GM19239 (cell line): ENCODE results near the gene COPS6.

Source experiments
- DNase-seq: peaks from one replicate; pipeline ENCODE4 v3.0.0; 2011; ENCODE audit warnings: low spot score; ENCODE audit not compliant: insufficient read length
- FAIRE-seq: peaks from 2 replicates; lab custom pipeline; 2011; peaks lifted over from hg19 to GRCh38; lab: Jason Lieb, UNC

Gene COPS6

DNA sequence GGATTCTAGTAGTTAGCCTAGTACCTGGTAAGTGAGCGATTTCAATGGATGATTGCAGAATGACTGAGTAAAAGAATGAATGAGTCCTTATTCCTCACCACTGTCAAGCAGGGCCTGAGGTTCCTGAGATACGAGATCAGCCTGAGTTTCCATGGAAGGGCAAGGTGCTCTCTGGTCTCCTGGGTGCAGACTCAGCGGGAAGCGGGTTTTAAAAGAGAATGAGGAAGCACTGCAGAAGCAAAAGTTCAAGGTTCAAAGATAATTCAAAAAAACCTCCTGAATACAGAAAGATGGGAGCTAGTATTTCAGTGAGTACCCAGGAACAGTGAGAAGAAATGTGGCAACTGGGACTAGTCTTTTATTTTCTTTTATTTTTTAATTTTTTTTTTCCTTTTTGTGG is 11.6 kb upstream of the COPS6 start:
- no peak for FAIRE-seq
- no peak for DNase-seq

DNA sequence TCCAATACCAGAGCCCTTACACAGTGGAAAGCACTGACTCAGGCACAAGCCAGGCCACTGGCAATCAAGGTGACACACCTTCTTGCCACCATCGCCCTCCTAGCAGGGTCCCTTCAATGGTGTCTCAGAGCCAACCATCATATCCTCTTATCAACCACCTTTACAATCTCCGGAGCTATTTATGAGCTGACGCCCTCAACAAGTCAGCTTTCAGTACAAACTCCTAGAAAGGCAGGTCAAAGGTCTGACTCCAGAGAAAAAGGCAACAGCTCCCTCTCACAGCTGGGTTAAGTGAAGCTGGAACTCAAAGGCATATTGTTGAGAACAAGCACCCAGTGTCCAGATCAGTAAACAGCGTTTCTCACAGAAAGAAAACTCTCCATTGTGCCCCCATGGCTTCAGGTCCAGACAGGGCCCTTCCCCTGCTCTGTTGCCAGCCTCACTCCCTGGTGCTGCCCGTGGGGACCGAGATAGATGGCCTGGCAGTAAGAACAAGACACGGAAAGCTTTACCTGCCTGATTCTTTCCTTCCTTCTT is 9.7 kb upstream of the COPS6 start:
- DNase-seq (no peak), FAIRE-seq (no peak)

DNA sequence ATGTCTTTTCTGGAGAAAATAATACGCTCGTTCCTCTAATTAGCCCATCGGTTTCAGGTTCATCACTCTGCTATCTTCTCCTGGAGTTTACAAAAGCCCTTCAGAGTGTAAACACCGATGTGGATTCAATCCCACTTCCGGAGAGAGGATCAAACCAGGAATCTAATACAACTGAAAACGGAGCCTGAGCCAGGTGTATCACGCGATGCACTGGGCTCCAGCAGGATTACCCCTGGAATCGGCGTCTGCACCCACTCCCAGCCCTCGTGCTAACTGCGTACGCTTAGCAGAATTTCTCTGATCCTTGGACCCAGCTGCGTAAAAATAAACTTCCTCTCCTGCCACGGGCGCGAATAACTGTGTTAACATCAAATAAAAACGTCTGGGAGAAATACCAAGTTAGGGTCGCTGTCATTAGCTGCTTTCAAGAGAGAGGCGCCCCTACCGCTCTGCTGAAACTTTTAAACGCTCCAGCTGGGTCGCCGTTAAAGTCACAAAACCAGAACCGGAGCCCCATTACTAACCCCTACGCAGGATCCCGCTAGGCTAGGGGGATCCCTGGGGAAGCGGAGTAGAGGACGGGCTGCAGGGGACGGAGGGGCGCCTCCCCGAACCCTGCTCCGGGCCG is 7.7 kb upstream of the COPS6 start:
- no peak for DNase-seq
- no peak for FAIRE-seq

DNA sequence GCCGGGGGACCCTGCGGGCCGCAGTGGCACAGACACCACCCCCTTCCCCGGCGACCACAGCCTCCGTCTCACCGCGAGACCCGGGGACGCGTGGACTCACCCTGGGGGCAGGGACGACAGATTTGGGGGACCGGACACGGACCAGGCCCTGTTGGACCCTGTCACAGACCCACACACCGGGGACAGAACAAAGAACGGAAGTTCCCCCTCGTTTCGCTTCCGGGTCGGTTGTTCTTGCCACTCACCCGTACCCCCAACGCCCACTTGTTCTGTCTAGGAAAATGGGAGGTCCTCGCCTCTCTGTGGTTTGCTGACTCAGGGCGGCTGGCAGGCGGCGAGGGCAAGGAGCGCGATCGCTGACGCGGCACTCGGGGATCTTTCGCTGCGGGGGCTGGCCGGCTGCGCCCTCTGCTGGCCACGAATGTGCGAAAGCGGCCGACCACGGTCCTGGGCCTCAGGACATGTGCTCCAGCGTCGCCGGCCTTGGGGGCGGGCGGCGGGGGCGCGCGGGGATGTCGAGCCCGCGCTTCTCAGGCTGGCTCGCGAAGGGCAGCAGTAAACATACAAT is 7.2 kb upstream of the COPS6 start, which contains the start of gene ZNF3:
Gene ZNF3, minus strand, starts transcription at position 189 of the 568 bp plus-strand sequence. CDS start 4,366 bp downstream, outside the sequence.
- peak; percentile 87 for DNase-seq
- peak; percentile 98 for FAIRE-seq

DNA sequence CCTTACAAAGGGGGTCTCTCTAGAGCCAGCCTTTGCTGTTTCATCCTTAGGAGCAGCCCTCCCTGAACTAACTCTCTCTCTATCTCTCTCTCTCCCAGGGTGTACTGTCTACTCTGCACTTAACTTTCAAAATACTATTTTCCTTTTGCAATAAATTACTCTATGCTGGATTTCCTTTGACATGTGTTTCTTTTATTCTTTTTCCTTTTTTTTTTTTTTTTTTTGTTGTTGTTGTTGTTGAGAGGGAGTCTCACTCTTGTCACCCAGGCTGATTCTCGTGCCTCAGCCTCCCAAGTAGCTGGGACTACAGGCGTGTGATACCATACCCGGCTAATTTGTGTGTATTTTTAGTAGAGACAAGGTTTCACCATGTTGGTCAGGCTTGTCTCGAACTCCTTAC is 5.8 kb upstream of the COPS6 start:
- DNase-seq (no peak), FAIRE-seq (no peak)

DNA sequence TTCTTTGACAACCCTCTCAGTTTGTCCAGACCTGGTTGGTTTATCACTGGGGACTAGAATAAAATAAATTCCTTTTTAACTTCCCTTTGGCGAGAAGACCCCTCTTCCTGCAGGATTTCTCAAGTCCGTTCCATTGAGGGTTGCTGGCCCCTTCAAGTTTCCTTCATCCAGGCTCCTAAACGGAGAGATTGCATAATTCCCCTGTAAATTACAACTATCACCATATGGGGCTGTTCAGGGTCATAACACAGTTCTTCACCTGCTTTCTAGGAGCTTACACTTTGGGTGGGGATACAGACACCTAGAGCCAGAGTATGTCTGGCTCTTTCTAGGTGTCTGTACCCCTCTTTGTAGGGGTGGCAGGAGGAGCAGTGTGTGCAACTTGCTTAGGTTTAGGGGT is 3.3 kb upstream of the COPS6 start:
- FAIRE-seq (no peak), DNase-seq (no peak)

DNA sequence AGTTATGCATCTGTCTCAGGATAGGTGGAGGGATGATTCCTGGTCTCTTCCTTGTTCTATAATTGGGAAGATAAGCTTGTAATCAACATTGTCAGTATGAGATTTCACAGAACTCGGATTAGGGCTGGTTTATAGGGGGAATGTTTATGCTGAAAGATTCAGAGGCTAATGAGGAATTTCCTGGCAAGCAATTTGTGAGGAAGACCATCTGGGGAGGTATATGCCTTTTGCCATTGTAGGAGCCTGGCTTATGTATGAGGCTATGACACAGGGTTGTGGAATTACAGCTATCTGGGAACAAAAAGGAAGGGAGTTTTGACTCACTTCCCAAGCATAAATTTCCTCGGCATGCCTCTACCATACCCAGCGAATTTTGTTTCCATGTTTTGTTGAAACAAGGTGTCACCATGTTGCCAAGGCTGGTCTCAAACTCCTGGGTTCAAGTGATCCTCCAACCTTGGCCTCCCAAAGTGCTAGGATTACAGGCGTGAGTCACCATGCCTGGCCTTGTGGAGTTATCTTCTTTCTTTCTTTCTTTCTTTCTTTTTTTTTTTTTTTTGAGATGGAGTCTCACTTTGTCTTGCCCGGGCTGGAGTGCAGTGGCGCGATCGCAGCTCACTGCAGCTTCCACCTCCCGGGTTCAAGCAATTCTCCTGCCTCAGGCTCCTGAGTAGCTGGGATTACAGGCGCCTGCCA is 1.6 kb upstream of the COPS6 start:
- FAIRE-seq (no peak), DNase-seq (no peak)

DNA sequence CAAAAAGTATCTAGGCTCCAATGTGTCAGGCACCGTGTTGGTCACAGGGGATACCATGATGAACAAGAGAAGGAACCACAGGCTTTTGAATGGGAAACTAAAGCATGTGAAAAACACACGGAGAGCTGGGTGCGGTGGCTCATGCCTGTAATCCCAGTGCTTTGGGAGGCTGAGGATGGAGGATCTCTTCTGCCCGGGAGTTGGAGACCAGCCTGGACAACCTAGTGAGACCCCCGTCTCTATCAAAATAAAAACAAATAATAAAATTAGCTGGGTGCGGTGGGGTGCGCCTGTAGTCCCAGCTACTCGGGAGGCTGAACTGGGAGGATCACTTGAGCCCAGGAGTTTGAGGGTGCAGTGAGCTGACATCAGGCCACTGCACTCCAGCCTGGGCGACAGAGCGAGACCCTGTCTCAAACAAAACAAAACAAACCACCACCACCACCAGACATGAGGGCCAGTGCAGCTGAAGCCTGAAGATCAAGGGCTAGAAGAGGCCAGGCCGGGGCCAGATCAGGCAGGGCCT is 611 bp upstream of the COPS6 start:
- DNase-seq, result no peak
- no peak for FAIRE-seq

DNA sequence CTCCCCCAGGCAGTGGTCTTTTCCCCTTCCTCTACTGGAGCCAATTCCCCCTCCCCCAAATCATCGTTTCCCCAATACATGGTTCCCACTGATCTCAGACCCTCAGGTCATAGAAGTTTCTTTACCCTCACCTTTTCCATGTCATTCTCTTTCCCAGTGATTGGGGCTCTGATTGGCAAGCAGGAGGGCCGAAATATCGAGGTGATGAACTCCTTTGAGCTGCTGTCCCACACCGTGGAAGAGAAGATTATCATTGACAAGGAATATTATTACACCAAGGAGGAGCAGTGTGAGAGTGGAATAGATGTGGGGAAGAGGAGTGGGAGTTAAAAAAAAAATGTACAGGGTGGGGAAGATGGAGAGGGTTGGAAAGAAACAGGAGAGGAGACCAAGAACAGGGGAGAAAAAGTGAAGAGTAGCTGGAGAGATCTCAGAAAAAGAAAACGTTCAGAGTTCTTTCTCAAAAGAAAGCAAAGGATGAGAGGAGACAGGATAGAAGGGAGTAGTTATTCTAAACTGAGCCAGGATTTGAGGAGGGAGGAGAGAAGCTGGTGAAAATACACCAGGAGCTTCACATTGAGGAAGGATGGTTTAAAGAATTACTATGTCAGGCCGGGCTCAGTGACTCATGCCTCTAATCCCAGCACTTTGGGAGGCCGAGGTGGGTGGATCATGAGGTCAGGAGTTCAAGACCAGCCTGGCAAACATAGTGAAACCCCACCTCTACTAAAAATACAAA is 858 bp downstream of the COPS6 start:
- FAIRE-seq, result no peak
- no peak for DNase-seq

DNA sequence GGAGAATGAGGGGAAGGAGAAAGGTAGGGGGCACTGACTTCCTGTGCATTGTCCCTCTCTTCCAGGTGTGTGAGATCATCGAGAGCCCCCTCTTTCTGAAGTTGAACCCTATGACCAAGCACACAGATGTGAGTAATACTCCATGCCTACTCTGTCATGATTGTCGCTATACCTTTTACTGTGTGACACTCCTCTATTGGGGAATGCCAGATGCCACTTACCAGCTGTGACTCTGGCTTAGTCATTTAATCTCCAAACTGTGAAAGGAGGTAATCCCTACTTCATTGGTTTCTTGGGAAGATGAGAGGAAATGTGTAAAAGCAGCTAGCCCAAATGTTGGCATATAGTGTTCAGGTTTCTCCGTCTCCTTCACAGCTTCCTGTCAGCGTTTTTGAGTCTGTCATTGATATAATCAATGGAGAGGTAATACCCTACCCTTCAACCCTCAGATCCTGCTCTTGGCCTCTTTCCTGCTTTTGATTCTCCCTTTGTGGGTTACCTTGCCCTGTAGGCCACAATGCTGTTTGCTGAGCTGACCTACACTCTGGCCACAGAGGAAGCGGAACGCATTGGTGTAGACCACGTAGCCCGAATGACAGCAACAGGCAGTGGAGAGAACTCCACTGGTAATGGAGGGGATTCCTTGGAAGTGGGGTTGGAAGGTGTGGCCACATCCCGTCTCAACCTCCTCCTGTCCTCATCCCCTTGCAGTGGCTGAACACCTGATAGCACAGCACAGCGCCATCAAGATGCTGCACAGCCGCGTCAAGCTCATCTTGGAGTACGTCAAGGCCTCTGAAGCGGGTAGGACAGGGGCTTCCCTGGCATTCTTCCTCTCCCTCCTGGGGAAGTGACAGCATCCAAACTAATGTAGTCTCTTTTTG is 2.0 kb downstream of the COPS6 start:
- FAIRE-seq, result no peak

DNA sequence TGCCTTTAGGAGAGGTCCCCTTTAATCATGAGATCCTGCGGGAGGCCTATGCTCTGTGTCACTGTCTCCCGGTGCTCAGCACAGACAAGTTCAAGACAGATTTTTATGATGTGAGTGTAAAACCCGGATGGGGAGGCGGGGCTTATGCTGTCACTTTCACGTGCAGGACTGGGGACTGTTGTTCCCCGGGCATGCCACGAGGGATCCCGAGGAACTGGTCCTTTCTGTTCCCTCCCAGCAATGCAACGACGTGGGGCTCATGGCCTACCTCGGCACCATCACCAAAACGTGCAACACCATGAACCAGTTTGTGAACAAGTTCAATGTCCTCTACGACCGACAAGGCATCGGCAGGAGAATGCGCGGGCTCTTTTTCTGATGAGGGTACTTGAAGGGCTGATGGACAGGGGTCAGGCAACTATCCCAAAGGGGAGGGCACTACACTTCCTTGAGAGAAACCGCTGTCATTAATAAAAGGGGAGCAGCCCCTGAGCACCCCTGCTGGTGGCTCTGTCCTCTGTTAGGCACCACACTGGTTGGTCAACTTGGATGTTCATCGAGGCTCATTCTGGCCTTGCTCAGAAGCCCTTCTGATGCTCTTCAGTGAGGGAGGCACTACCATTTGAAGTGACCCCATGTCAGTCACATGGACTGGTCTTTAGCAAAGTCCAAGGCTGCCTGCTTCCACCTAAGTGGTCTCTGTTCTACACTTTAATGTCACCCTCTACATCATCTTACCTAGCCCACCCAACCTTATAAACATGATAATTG is 2.8 kb downstream of the COPS6 start:
- DNase-seq (no peak), FAIRE-seq (no peak)

More for the DNA sequence above, 2.0 kb downstream of the COPS6 start:
- no peak for DNase-seq

DNA sequence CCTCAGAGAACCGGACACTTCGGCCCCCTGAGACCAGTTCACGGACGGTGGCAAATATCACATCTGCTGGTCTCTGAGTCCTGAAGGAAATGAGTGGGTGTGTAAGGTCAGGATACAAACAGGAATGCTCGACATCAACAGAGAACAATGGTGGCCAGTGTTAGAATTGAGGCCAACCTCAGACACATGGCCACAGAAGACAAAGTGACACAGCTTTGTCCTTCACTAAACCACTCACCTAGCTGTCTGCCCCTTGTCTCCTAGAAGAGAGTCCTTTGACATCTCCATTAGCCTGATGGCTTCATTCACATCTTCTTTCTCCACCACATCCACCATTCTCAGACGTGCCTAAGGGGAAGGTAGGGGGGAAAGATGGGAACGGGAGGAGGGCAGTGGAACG is 4.3 kb downstream of the COPS6 start:
- DNase-seq (no peak), FAIRE-seq (no peak)

DNA sequence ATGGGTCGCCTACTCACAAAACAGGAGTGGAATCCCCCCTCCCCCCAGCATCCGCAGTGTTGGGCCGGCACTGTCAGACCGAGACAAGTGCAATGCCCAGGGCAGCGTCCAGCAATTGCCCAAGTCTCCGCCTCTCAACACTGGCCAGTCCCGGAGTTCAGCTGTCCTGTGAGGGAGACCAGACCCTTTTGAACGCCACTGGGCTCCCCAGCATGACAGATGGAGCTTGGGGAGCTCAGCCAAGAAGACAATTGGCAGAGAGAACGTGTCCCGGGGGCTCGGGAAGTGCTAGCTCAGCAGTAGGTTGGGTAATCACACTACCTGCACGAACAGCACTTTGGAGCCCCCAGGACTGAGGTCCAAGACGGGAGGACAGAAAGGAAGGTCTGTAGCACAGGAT is 4.7 kb downstream of the COPS6 start:
- FAIRE-seq, result no peak
- no peak for DNase-seq

DNA sequence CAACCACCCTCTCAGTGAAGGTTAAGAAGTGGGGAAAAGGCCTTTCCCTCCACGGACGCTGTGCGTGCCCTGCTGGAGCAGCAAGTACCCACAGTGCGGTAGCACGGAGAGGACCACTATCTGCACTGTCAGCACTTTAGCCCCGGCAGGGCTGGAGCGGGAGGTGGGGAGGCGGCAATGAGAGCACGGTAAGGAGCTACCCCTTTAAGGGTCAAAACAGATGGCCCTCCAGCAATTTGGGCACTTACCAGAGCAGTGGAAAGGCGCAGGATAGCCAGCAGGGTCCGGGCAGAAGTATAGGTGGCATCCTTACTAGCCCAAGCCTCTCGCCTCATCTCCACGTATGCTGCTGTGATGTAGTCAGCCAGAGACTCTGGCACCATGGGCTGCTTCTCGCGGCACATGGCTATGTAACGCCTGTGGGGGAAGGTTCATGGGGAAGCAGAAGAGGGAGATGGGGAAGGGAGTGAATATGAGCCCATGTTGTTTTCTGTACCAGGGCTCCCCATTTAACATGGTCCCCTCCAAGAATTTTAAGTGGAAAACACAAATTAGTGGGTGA is 5.2 kb downstream of the COPS6 start:
- DNase-seq, result no peak
- no peak for FAIRE-seq

DNA sequence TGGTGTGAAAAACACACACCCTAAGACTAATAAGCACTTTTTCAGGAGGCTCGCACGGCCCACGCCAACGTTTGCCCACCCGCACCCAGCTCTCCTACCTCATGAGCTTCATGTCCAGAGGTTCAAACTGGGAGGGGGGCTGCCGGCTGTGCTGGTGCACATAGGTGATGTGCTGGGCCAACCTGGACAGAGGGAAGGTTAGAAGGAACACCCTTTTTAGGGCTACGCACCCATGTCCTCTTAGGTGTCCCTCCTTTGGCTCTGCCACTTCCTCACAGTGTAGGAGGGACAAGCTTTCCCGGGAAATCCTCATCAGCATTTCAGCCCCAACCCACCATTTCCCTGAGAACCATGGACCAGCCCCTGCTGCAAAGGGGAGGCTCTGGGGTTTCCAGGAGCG is 6.5 kb downstream of the COPS6 start:
- FAIRE-seq (no peak), DNase-seq (no peak)

DNA sequence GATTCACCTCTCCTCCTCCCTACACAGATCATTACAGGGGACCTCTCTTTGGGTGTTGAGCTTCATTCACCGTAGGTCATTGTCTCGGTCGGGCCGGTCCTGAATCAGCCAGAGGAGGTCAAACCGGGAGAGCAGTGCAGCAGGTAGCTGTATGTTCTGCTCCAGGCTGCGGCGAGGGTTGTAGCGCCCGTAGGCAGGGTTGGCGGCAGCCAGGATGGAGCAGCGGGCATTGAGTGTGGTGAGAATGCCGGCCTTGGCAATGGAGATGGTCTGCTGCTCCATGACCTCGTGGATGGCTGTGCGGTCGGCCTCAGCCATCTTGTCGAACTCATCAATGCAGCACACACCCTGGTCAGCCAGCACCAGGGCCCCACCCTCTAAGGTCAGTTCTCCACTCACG is 6.9 kb downstream of the COPS6 start:
- FAIRE-seq (no peak), DNase-seq (no peak)

DNA sequence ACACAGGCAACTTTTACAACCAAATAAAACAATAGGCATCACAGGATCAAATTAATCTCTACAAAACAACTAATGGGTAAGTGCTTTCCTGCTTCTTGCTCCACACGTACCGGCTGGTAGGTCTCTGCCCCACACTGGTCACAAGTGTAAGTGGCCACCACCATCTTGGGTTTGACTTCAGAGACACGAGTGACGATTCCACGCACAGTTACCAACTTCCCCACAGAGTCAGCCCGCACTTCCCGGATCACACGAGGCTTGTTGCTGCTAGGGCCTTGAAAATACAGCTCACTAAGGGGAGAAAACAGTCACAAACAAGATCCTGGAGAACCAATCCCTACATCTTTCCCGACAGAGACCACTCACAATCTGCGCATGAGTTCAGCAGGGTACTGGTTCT is 10.1 kb downstream of the COPS6 start:
- no peak for FAIRE-seq
- no peak for DNase-seq

DNA sequence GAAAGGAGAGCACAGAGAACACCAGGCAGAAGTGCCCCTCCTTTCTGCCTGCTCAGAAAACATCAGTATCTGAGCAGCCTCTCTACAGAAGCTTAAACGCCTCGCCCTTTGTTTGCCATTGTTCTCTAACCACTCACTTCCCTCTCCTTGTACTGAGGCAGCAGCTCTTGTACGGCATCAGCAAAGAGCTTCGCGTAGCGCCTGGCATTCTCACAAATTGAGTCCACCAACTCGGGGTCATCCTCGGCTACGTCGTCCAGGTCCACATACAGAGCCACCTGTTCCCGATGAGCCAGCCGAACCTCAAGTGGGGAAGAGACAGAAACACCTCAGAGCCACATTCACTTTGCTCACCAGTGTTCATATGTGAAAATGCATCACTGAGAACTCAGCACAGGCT is 10.7 kb downstream of the COPS6 start:
- DNase-seq (no peak), FAIRE-seq (no peak)
